ENCODE data around the gene TAF1C. TPM values are rescaled to one million over a fixed set of nuclear protein-coding genes. Genes with fewer than 3 reads are reported as not detected.

TAF1C gene
- total and polyA plus RNA-seq, 3 donors from 2014 or later: 42.1 to 101 (median 101) TPM

GRCh38 chr16:84137287-84137686 is 49.6 kb downstream of the TAF1C start:
- Histone ChIP-seq H3K4me3 (no peak overlapping the region), H3K4me1 (peaks cover 6% of the 10 kb centered on the region), H3K36me3 (ENCODE audit: low read depth, missing control alignments) (no peaks in the 10 kb centered on the region), H3K27me3 (no peaks in the 10 kb centered on the region), H3K9me3 (no peaks in the 10 kb centered on the region), H3K27ac (no peak overlapping the region)
- no peak for DNase-seq
- TF ChIP-seq CTCF (IDR thresholded peaks at IDR 0.05): no peak
- TF ChIP-seq POLR2A (IDR thresholded peaks at IDR 0.05): no peak
- intact Hi-C loops (cut with DNase I; ENCODE audit: low total_unique reads): no loop called here
- WGBS, 2 donors: 92 to 93% methylated on average over 8 of the region's 8 CpGs

GRCh38 chr16:84136331-84137125 is 50.3 kb downstream of the TAF1C start:
- H3K9me3 ChIP-seq: no peaks in the 10 kb centered on the region
- intact Hi-C loops (cut with DNase I; ENCODE audit: low total_unique reads): no loop called here
- peaks cover 6% of the 10 kb centered on the region for H3K4me1 ChIP-seq
- H3K4me3 ChIP-seq: no peak overlapping the region
- TF ChIP-seq POLR2A (IDR thresholded peaks at IDR 0.05) (no peak), CTCF (IDR thresholded peaks at IDR 0.05) (no peak)
- H3K27ac ChIP-seq: no peak overlapping the region
- 89 to 93% methylated on average over 11 of the region's 11 CpGs for WGBS, 2 donors
- H3K36me3 ChIP-seq (ENCODE audit: low read depth, missing control alignments): no peaks in the 10 kb centered on the region
- DNase-seq: no peak
- no peaks in the 10 kb centered on the region for H3K27me3 ChIP-seq

- no peak overlapping the region for H3K4me3 ChIP-seq
- H3K9me3 ChIP-seq: no peaks in the 10 kb centered on the region
- no peak overlapping the region for H3K27ac ChIP-seq
- intact Hi-C loops (cut with DNase I; ENCODE audit: low total_unique reads): no loop called here
- WGBS, 2 donors: 73% methylated on average over 7 of the region's 7 CpGs
- no peak for DNase-seq
- no peaks in the 10 kb centered on the region for H3K4me1 ChIP-seq
- no peak for TF ChIP-seq POLR2A (IDR thresholded peaks at IDR 0.05)
- TF ChIP-seq CTCF (IDR thresholded peaks at IDR 0.05): no peak
- H3K27me3 ChIP-seq: no peaks in the 10 kb centered on the region
- H3K36me3 ChIP-seq (ENCODE audit: low read depth, missing control alignments): no peaks in the 10 kb centered on the region
Observed at GRCh38 chr16:84132527-84133285, 54.2 kb downstream of the TAF1C start.

GRCh38 chr16:84131117-84131516 is 55.7 kb downstream of the TAF1C start:
- Histone ChIP-seq H3K4me1 (no peaks in the 10 kb centered on the region), H3K36me3 (ENCODE audit: low read depth, missing control alignments) (no peaks in the 10 kb centered on the region), H3K9me3 (no peaks in the 10 kb centered on the region), H3K4me3 (no peak overlapping the region), H3K27ac (no peak overlapping the region), H3K27me3 (no peaks in the 10 kb centered on the region)
- TF ChIP-seq CTCF (IDR thresholded peaks at IDR 0.05): no peak
- TF ChIP-seq POLR2A (IDR thresholded peaks at IDR 0.05): no peak
- 78 to 89% methylated on average over 5 of the region's 5 CpGs for WGBS, 2 donors
- no peak for DNase-seq
- intact Hi-C loops (cut with DNase I; ENCODE audit: low total_unique reads): no loop called here

Other genes starting within 250 kb of the TAF1C start
- gene OSGIN1, start 233.8 kb downstream of the TAF1C start, total RNA-seq: 10 to 100 TPM; 12.3 to 13.5 TPM
- gene OSGIN1, start 233.8 kb downstream of the TAF1C start, polyA plus RNA-seq (ENCODE audit: insufficient read depth, low read depth, low replicate concordance): 18.5 TPM
- 10 to 100 TPM in 1 of 2 donors, 1 to 10 TPM in 1; 9.5 to 13.9 TPM for gene NECAB2, start 218.8 kb downstream of the TAF1C start, total RNA-seq
- 12.9 TPM for gene NECAB2, start 218.8 kb downstream of the TAF1C start, polyA plus RNA-seq (ENCODE audit: insufficient read depth, low read depth, low replicate concordance)
- gene SLC38A8, start 144.3 kb downstream of the TAF1C start, total RNA-seq: under 1 TPM; 0.39 to 0.43 TPM
- 0.33 TPM for gene SLC38A8, start 144.3 kb downstream of the TAF1C start, polyA plus RNA-seq (ENCODE audit: insufficient read depth, low read depth, low replicate concordance)
- 100 to 1,000 TPM; 104 to 122 TPM for gene MBTPS1, start 70.1 kb downstream of the TAF1C start, total RNA-seq
- gene MBTPS1, start 70.1 kb downstream of the TAF1C start, polyA plus RNA-seq (ENCODE audit: insufficient read depth, low read depth, low replicate concordance): 59.0 TPM
- 10 to 100 TPM; 31.3 to 37.9 TPM for gene HSDL1, start 41.9 kb downstream of the TAF1C start, total RNA-seq
- gene HSDL1, start 41.9 kb downstream of the TAF1C start, polyA plus RNA-seq (ENCODE audit: insufficient read depth, low read depth, low replicate concordance): 29.0 TPM
- 10 to 100 TPM; 50.9 to 89.4 TPM for gene DNAAF1, start 41.7 kb downstream of the TAF1C start, total RNA-seq
- 161 TPM for gene DNAAF1, start 41.7 kb downstream of the TAF1C start, polyA plus RNA-seq (ENCODE audit: insufficient read depth, low read depth, low replicate concordance)
- gene ADAD2, start 4.1 kb upstream of the TAF1C start, total RNA-seq: 100 to 1,000 TPM in 1 of 2 donors, 10 to 100 TPM in 1; 98.4 to 133 TPM
- gene ADAD2, start 4.1 kb upstream of the TAF1C start, polyA plus RNA-seq (ENCODE audit: insufficient read depth, low read depth, low replicate concordance): 174 TPM
- under 1 TPM; 0.06 to 0.08 TPM for gene KCNG4, start 53.0 kb upstream of the TAF1C start, total RNA-seq
- gene KCNG4, start 53.0 kb upstream of the TAF1C start, polyA plus RNA-seq (ENCODE audit: insufficient read depth, low read depth, low replicate concordance): not detected
- gene WFDC1, start 107.8 kb upstream of the TAF1C start, total RNA-seq: 10 to 100 TPM; 18.9 to 23.5 TPM
- 16.4 TPM for gene WFDC1, start 107.8 kb upstream of the TAF1C start, polyA plus RNA-seq (ENCODE audit: insufficient read depth, low read depth, low replicate concordance)
- gene ATP2C2, start 181.5 kb upstream of the TAF1C start, total RNA-seq: 1 to 10 TPM; 1.1 to 3.0 TPM
- 5.8 TPM for gene ATP2C2, start 181.5 kb upstream of the TAF1C start, polyA plus RNA-seq (ENCODE audit: insufficient read depth, low read depth, low replicate concordance)